ENCODE measurements around the gene TSHZ1. TPM values are rescaled to one million over a fixed set of nuclear protein-coding genes. Genes with fewer than 3 reads are reported as not detected.

Gene TSHZ1
- total RNA-seq, 2 donors from 2014 or later, result 13.9 to 17.4 TPM

- no peak for TF ChIP-seq CTCF (IDR thresholded peaks at IDR 0.05)
- no peak for ATAC-seq (ENCODE audit: insufficient number of reproducible peaks, low FRiP score, low read depth)
- Histone ChIP-seq H3K4me1 (ENCODE audit: control insufficient read depth in 1 of 2, low read depth in 2 of 2) (peaks cover 8 to 16% of the 10 kb centered on the region in 2 donors), H3K27ac (no peak overlapping the region), H3K36me3 (no peaks in the 10 kb centered on the region), H3K4me3 (no peak overlapping the region), H3K9me3 (no peaks in the 10 kb centered on the region), H3K27me3 (replicated peaks; ENCODE audit: insufficient read depth) (no peaks in the 10 kb centered on the region)
- DNase-seq (ENCODE audit: low spot score), result no peak
These were observed 34.0 kb downstream of the TSHZ1 start for GRCh38 chr18:75244351-75245313.

GRCh38 chr18:75246721-75247610 is 36.4 kb downstream of the TSHZ1 start:
- no peak for TF ChIP-seq CTCF (IDR thresholded peaks at IDR 0.05)
- peaks cover 15 to 26% of the 10 kb centered on the region in 2 donors for H3K4me1 ChIP-seq (ENCODE audit: control insufficient read depth in 1 of 2, low read depth in 2 of 2)
- DNase-seq (ENCODE audit: low spot score) (no peak), ATAC-seq (ENCODE audit: insufficient number of reproducible peaks, low FRiP score, low read depth) (no peak)
- H3K36me3 ChIP-seq, result no peaks in the 10 kb centered on the region
- H3K4me3 ChIP-seq, result peak overlapping the region; percentile 70
- H3K27me3 ChIP-seq (replicated peaks; ENCODE audit: insufficient read depth), result no peaks in the 10 kb centered on the region
- no peaks in the 10 kb centered on the region for H3K9me3 ChIP-seq
- peak overlapping the region; percentile 51 to 54 for H3K27ac ChIP-seq

- Histone ChIP-seq H3K9me3 (no peaks in the 10 kb centered on the region), H3K27me3 (replicated peaks; ENCODE audit: insufficient read depth) (no peaks in the 10 kb centered on the region), H3K4me3 (peak overlapping the region; percentile 70), H3K27ac (peak overlapping the region; percentile 51 to 54), H3K36me3 (no peaks in the 10 kb centered on the region), H3K4me1 (ENCODE audit: control insufficient read depth in 1 of 2, low read depth in 2 of 2) (peaks cover 15 to 30% of the 10 kb centered on the region in 2 donors)
- ATAC-seq (ENCODE audit: insufficient number of reproducible peaks, low FRiP score, low read depth) (no peak), DNase-seq (ENCODE audit: low spot score) (no peak)
- TF ChIP-seq CTCF (IDR thresholded peaks at IDR 0.05), result no peak
These were observed 37.2 kb downstream of the TSHZ1 start for GRCh38 chr18:75247611-75248421.

GRCh38 chr18:75248426-75249174 is 38.0 kb downstream of the TSHZ1 start:
- no peak for ATAC-seq (ENCODE audit: insufficient number of reproducible peaks, low FRiP score, low read depth)
- Histone ChIP-seq H3K36me3 (no peaks in the 10 kb centered on the region), H3K27ac (peak overlapping the region; percentile 51 to 54), H3K27me3 (replicated peaks; ENCODE audit: insufficient read depth) (no peaks in the 10 kb centered on the region), H3K4me3 (peak overlapping the region; percentile 70), H3K9me3 (no peaks in the 10 kb centered on the region), H3K4me1 (ENCODE audit: control insufficient read depth in 1 of 2, low read depth in 2 of 2) (peaks cover 15 to 34% of the 10 kb centered on the region in 2 donors)
- no peak for TF ChIP-seq CTCF (IDR thresholded peaks at IDR 0.05)
- DNase-seq (ENCODE audit: low spot score), result no peak
